Neural crest cell (in vitro differentiated cells): ENCODE measurements around the gene KPNA4. TPM values are rescaled to one million over a fixed set of nuclear protein-coding genes. Genes with fewer than 3 reads are reported as not detected.
"Not testable (repeated sequence)": the region's sequence is repeated elsewhere in the genome, so short reads cannot be mapped to it uniquely, and the experiment has no call there.

Experiments used
- DNase-seq: peaks from one replicate; pipeline ENCODE4 v3.0.0; 2021; ENCODE audit warnings: low read depth, mixed read lengths, low spot score
- H3K27ac Mint-ChIP-seq: one replicate; pipeline ENCODE4 v1.8.0; 2021; ENCODE audit warnings: mild to moderate bottlenecking, mixed read lengths; ENCODE audit not compliant: unreplicated experiment
- H3K27me3 Mint-ChIP-seq: 2 replicates; pipeline ENCODE4 v1.8.0; 2021; ENCODE audit warnings: low read depth, mild to moderate bottlenecking, mixed read lengths
- H3K36me3 Mint-ChIP-seq: 2 replicates; pipeline ENCODE4 v1.8.0; 2021; ENCODE audit warnings: low read depth, mild to moderate bottlenecking, mixed read lengths
- H3K4me1 Mint-ChIP-seq: 2 replicates; pipeline ENCODE4 v1.8.0; 2021; ENCODE audit warnings: mixed read lengths
- H3K4me3 Mint-ChIP-seq: one replicate; pipeline ENCODE4 v1.8.0; 2021; ENCODE audit warnings: mild to moderate bottlenecking, mixed read lengths
- H3K9me3 Mint-ChIP-seq: 2 replicates; pipeline ENCODE4 v1.8.0; 2021; ENCODE audit warnings: mixed read lengths
- CTCF ChIP-seq: fragments of 200-600 bp; sonication (generic); conservative IDR thresholded peaks from 2 replicates; pipeline ENCODE4 v1.5.0; 2021; ENCODE audit warnings: antibody characterized with exemption, mild to moderate bottlenecking
- total RNA-seq: library from RNA; stranded (reverse); gene quantifications from 2 replicates; pipeline ENCODE4 v1.2.1, GENCODE V29; 2021

KPNA4 gene
- total RNA-seq, 1 donor from 2014 or later: 57.8 TPM

GRCh38 chr3:160538895-160539294, 26.5 kb downstream of the KPNA4 start:
- Mint-ChIP-seq H3K4me1 (peaks cover 12% of the 10 kb centered on the region), H3K36me3 (no peaks in the 10 kb centered on the region), H3K9me3 (no peaks in the 10 kb centered on the region), H3K27ac (no peak overlapping the region), H3K27me3 (no peaks in the 10 kb centered on the region), H3K4me3 (no peak overlapping the region)
- no peak for DNase-seq
- TF ChIP-seq CTCF: no peak

GRCh38 chr3:160537729-160538128, 27.6 kb downstream of the KPNA4 start:
- Mint-ChIP-seq H3K27me3 (no peaks in the 10 kb centered on the region), H3K4me3 (no peak overlapping the region), H3K27ac (no peak overlapping the region)

GRCh38 chr3:160532371-160532770, 33.0 kb downstream of the KPNA4 start:
- Mint-ChIP-seq H3K4me1 (no peaks in the 10 kb centered on the region), H3K4me3 (no peak overlapping the region), H3K36me3 (peaks cover 11% of the 10 kb centered on the region), H3K27me3 (no peaks in the 10 kb centered on the region), H3K9me3 (no peaks in the 10 kb centered on the region), H3K27ac (no peak overlapping the region)
- no peak for DNase-seq
- TF ChIP-seq CTCF: no peak

More at GRCh38 chr3:160537729-160538128, 27.6 kb downstream of the KPNA4 start:
- no peaks in the 10 kb centered on the region for H3K36me3 Mint-ChIP-seq
- no peaks in the 10 kb centered on the region for H3K9me3 Mint-ChIP-seq
- no peak for DNase-seq
- peaks cover 12% of the 10 kb centered on the region for H3K4me1 Mint-ChIP-seq
- no peak for TF ChIP-seq CTCF

- TF ChIP-seq CTCF: no peak
- no peaks in the 10 kb centered on the region for H3K4me1 Mint-ChIP-seq
- no peak overlapping the region for H3K4me3 Mint-ChIP-seq
- peaks cover 11% of the 10 kb centered on the region for H3K36me3 Mint-ChIP-seq
- no peaks in the 10 kb centered on the region for H3K27me3 Mint-ChIP-seq
- H3K9me3 Mint-ChIP-seq: no peaks in the 10 kb centered on the region
- H3K27ac Mint-ChIP-seq: no peak overlapping the region
- DNase-seq: no peak
Measured at GRCh38 chr3:160531311-160531710, 34.1 kb downstream of the KPNA4 start.

GRCh38 chr3:160516391-160516790, 49.0 kb downstream of the KPNA4 start:
- H3K4me1 Mint-ChIP-seq, H3K9me3 Mint-ChIP-seq, H3K4me3 Mint-ChIP-seq, H3K27ac Mint-ChIP-seq, DNase-seq, H3K27me3 Mint-ChIP-seq: not testable (repeated sequence)
- H3K36me3 Mint-ChIP-seq: peaks cover 22% of the 10 kb centered on the region

GRCh38 chr3:160501325-160501724, 64.0 kb downstream of the KPNA4 start:
- H3K4me3 Mint-ChIP-seq: no peak overlapping the region
- no peak for TF ChIP-seq CTCF
- H3K27ac Mint-ChIP-seq: no peak overlapping the region
- H3K9me3 Mint-ChIP-seq: no peaks in the 10 kb centered on the region
- H3K27me3 Mint-ChIP-seq: no peaks in the 10 kb centered on the region
- no peaks in the 10 kb centered on the region for H3K4me1 Mint-ChIP-seq
- DNase-seq: no peak
- peaks cover 9% of the 10 kb centered on the region for H3K36me3 Mint-ChIP-seq
